ENCODE data around the gene CCDC50.

CCDC50 gene

GRCh38 chr3:191420771-191421170 lies 91.6 kb downstream of the CCDC50 start:
- no peak for DNase-seq (ENCODE audit: low read depth in 2 of 2)

DNA sequence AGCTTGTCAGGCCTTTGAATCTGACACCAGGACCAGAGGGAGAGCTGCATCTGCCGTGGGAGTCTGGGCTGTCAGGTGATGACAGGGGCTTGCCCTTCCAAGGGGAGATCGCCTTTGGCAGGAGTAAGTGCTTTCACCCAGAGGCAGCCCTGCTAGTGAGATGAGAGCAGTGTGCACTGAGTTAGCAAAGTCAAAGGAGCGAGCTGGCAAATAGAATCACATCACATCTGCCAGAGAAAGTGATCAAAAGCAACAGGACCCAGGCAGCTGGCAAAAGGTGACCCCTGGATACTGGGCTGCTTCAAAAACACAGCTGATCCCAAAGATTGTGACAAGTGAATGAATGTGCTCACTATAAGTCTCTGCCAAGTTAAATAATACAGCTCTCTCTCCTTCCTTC lies 95.7 kb downstream of the CCDC50 start:
- DNase-seq (ENCODE audit: low read depth in 2 of 2), result no peak

DNA sequence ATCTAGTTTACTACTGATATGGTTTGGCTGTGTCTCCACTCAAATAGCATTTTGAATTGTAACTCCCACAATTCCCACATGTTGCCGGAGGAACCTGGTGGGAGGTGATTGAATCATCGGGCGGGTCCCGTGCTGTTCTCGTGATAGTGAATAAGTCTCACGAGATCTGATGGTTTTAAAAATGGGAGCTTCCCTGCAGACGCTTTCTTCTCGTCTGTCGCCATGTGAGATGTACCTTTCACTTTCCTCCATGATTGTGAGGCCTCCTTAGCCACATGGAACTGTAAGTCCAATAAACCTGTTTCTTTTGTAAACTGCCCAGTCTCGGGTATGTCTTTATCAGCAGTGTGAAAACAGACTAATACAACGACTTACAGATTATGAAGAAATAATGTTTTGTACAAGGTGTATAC lies 96.1 kb downstream of the CCDC50 start:
- DNase-seq (ENCODE audit: low read depth in 2 of 2), result no peak

GRCh38 chr3:191426311-191426710 lies 97.1 kb downstream of the CCDC50 start:
- no peak for DNase-seq (ENCODE audit: low read depth in 2 of 2)

GRCh38 chr3:191428177-191428576 lies 99.0 kb downstream of the CCDC50 start:
- no peak for DNase-seq (ENCODE audit: low read depth in 2 of 2)

GRCh38 chr3:191430103-191430502 lies 100.9 kb downstream of the CCDC50 start:
- DNase-seq (ENCODE audit: low read depth in 2 of 2), result no peak

DNA sequence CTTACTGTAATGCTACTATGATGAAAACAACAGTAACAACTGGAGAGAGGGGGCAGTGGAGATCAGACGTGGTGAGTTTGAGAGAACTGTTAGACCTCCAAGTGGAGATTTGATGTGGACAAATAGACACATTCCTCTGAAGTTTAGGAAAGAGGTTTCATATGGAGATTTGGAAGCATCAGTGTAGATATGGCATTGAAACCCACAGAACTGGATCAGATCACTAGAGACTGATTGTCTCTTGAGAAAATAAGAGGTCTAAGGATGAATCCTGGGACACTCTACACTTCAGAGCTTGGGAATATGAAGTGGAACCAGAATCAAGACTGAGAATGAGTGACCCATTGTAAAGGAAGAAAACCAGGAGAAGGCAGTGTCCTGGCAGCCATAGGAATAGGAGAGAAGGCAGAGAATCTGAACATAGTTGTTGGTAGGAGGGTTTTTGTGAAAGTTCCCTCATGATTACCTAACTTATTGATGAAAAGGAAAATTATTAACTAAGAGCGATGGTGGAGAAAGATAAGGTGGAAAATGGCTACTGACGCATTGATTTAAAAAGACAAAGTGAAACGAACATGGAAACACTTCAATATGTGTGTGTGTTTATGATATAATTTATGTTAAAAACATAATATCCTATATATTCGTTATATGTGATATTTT lies 102.1 kb downstream of the CCDC50 start:
- DNase-seq (ENCODE audit: low read depth in 2 of 2), result no peak

DNA sequence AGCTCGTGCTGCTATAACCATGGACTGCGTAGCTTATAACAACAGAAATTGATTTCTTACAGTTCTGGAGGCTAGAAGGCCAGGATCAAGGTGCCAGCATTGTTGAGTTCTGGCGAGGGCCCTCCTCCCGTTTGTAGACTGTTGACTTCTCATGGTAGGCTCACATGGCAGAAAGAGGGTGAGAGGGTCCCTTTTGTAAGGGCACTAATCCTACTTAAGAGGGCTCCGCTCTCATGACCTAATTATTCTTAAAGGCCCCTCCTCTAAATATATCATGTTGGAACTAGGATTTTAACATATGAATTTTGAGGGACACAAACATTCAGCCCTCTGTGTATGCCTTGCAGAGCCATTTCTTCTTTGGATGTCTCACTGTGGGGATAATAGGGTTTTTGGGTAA lies 103.0 kb downstream of the CCDC50 start:
- no peak for DNase-seq (ENCODE audit: low read depth in 2 of 2)

DNA sequence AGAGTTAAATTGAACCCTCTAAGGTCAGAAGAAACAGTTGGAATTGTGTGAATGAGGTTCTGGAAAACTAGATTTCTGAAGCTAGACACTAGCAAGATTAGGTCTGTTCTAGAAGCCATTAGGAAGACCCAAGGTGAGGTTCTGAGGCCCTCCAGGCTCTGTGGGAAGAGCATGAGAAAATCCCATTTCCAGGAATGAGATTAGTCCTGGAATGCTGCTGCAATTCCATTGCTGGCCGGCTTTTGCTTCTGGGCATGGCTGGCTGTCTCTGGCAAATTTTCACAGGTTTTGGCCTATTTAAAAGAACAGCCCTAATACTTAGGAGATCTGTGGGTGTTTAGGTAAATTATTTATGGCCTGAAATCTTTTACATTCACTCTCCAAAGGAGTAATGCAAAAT lies 104.8 kb downstream of the CCDC50 start:
- DNase-seq (ENCODE audit: low read depth in 2 of 2), result no peak

GRCh38 chr3:191435981-191436380 lies 106.8 kb downstream of the CCDC50 start:
- DNase-seq (ENCODE audit: low read depth in 2 of 2), result no peak

- DNase-seq (ENCODE audit: low read depth in 2 of 2), result no peak
Observed at GRCh38 chr3:191438150-191438814, 109.1 kb downstream of the CCDC50 start.

- DNase-seq (ENCODE audit: low read depth in 2 of 2), result no peak
Observed at GRCh38 chr3:191440532-191440931, 111.3 kb downstream of the CCDC50 start.

GRCh38 chr3:191441687-191442086 lies 112.5 kb downstream of the CCDC50 start:
- DNase-seq (ENCODE audit: low read depth in 2 of 2), result no peak

DNA sequence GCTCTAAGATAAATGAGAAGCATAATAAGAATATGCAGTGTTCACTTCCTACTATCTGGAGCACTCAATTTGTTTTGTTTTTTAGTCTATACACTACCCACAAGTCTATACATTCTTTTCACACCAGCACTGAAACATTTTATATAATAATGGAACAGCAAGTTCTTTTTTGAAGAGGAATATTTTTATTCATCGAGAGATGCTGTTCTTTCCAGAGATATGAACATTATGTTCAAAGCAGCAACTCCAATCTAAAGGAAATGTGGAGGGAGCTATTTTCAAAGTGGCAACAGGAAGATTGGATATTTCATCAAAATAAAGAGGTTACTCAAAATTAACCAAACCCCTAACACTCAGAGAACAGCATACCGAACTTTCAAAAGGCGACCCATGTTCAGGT lies 115.4 kb downstream of the CCDC50 start:
- no peak for DNase-seq (ENCODE audit: low read depth in 2 of 2)

All from stimulated activated CD4-positive, alpha-beta T cell treated with anti-CD3 and anti-CD28 coated beads, Interleukin-1b, Interleukin-23, amount 100 ng/mL, for 4 hours (primary cell).